ENCODE data around the gene HS6ST2.

The HS6ST2 gene

DNA sequence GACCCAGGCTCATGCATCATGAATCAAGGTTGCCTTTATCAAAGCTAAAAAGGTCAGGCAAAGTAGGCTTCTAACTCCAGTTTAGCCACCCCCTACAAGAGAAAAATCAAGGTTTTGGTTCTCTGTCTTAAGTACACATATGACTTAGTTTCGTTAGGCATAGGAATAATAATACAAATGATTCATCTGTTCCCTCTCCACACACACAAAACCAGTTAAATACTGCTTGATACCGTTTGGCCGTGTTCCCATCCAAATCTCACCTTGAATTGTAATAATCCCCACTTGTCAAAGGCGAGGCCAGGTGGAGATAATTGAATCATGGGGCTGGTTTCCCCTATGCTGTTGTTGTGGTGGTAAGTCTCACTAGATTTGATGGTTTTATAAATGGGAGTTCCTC, 226.2 kb downstream of the HS6ST2 start:
- Histone ChIP-seq H3K9ac (ENCODE audit: low read depth in 1 of 2, low read length in 2 of 2) (no peak overlapping the region), H3K4me1 (ENCODE audit: control insufficient read depth in 1 of 2, insufficient read depth in 2 of 2, low read length in 2 of 2) (no peaks in the 10 kb centered on the region), H3K4me3 (ENCODE audit: low read depth in 1 of 2, low read length in 2 of 2) (no peak overlapping the region), H3K36me3 (ENCODE audit: control insufficient read depth in 1 of 2, insufficient read depth in 2 of 2, low read length in 2 of 2) (no peaks in the 10 kb centered on the region), H3K27ac (ENCODE audit: low read depth, low read length) (no peak overlapping the region), H3K27me3 (ENCODE audit: control insufficient read depth in 1 of 2, insufficient read depth in 2 of 2, low read length in 2 of 2) (no peaks in the 10 kb centered on the region), H3K9me3 (ENCODE audit: control insufficient read depth in 1 of 2, low read length in 2 of 2) (no peaks in the 10 kb centered on the region)

GRCh38 chrX:132730726-132731125, 227.7 kb downstream of the HS6ST2 start:
- Histone ChIP-seq H3K9ac (ENCODE audit: low read depth in 1 of 2, low read length in 2 of 2) (no peak overlapping the region), H3K4me3 (ENCODE audit: low read depth in 1 of 2, low read length in 2 of 2) (no peak overlapping the region), H3K27me3 (ENCODE audit: control insufficient read depth in 1 of 2, insufficient read depth in 2 of 2, low read length in 2 of 2) (no peaks in the 10 kb centered on the region), H3K36me3 (ENCODE audit: control insufficient read depth in 1 of 2, insufficient read depth in 2 of 2, low read length in 2 of 2) (no peaks in the 10 kb centered on the region), H3K9me3 (ENCODE audit: control insufficient read depth in 1 of 2, low read length in 2 of 2) (no peaks in the 10 kb centered on the region), H3K4me1 (ENCODE audit: control insufficient read depth in 1 of 2, insufficient read depth in 2 of 2, low read length in 2 of 2) (no peaks in the 10 kb centered on the region), H3K27ac (ENCODE audit: low read depth, low read length) (no peak overlapping the region)

DNA sequence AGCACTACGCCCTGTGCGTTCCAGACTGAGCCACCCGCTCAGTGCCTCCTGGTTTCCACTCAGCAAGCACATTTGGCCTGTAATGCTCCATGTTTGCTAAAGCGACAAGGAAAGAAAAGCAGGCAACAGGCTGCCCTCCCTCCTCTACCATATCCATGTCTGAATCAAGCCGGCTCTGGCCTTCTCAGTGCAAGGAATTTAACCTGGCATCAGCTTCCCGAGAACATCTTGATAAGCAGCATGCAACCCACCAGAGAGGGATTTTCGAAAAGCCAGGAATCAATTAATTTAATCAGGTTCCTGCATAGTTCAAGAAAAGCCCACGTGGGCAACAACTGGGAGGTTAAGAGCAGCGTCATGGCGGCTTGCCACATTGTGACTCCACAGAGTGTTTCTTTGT, 228.2 kb downstream of the HS6ST2 start:
- Histone ChIP-seq H3K9ac (ENCODE audit: low read depth in 1 of 2, low read length in 2 of 2) (no peak overlapping the region), H3K27ac (ENCODE audit: low read depth, low read length) (no peak overlapping the region), H3K27me3 (ENCODE audit: control insufficient read depth in 1 of 2, insufficient read depth in 2 of 2, low read length in 2 of 2) (no peaks in the 10 kb centered on the region), H3K9me3 (ENCODE audit: control insufficient read depth in 1 of 2, low read length in 2 of 2) (no peaks in the 10 kb centered on the region), H3K4me1 (ENCODE audit: control insufficient read depth in 1 of 2, insufficient read depth in 2 of 2, low read length in 2 of 2) (no peaks in the 10 kb centered on the region), H3K4me3 (ENCODE audit: low read depth in 1 of 2, low read length in 2 of 2) (no peak overlapping the region), H3K36me3 (ENCODE audit: control insufficient read depth in 1 of 2, insufficient read depth in 2 of 2, low read length in 2 of 2) (no peaks in the 10 kb centered on the region)

DNA sequence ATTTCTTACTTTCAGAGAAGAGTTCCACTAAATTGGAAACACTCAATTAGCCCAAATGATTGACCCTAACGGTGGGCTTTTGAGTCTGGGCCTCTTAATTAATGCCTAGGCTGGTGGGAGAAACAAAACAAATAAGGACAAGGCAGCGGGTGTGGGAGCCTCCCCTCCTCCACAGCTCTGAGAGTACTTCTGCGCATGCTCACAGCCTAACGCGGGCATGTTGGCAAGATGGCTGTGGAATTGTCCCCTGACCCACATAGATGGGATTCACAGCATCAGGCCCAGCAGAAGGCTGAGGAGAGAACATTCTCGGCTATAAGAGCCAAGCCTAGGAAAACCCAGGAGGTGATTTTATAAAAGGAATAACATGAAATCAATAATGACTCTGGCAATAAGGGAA, 230.1 kb downstream of the HS6ST2 start:
- H3K27me3 ChIP-seq (ENCODE audit: control insufficient read depth in 1 of 2, insufficient read depth in 2 of 2, low read length in 2 of 2) = no peaks in the 10 kb centered on the region
- no peaks in the 10 kb centered on the region for H3K4me1 ChIP-seq (ENCODE audit: control insufficient read depth in 1 of 2, insufficient read depth in 2 of 2, low read length in 2 of 2)
- H3K27ac ChIP-seq (ENCODE audit: low read depth, low read length) = no peak overlapping the region
- H3K9ac ChIP-seq (ENCODE audit: low read depth in 1 of 2, low read length in 2 of 2) = no peak overlapping the region
- no peak overlapping the region for H3K4me3 ChIP-seq (ENCODE audit: low read depth in 1 of 2, low read length in 2 of 2)
- no peaks in the 10 kb centered on the region for H3K9me3 ChIP-seq (ENCODE audit: control insufficient read depth in 1 of 2, low read length in 2 of 2)
- no peaks in the 10 kb centered on the region for H3K36me3 ChIP-seq (ENCODE audit: control insufficient read depth in 1 of 2, insufficient read depth in 2 of 2, low read length in 2 of 2)

- Histone ChIP-seq H3K4me3 (ENCODE audit: low read depth in 1 of 2, low read length in 2 of 2) (no peak overlapping the region), H3K9me3 (ENCODE audit: control insufficient read depth in 1 of 2, low read length in 2 of 2) (no peaks in the 10 kb centered on the region), H3K9ac (ENCODE audit: low read depth in 1 of 2, low read length in 2 of 2) (no peak overlapping the region), H3K36me3 (ENCODE audit: control insufficient read depth in 1 of 2, insufficient read depth in 2 of 2, low read length in 2 of 2) (no peaks in the 10 kb centered on the region), H3K27ac (ENCODE audit: low read depth, low read length) (no peak overlapping the region), H3K4me1 (ENCODE audit: control insufficient read depth in 1 of 2, insufficient read depth in 2 of 2, low read length in 2 of 2) (no peaks in the 10 kb centered on the region), H3K27me3 (ENCODE audit: control insufficient read depth in 1 of 2, insufficient read depth in 2 of 2, low read length in 2 of 2) (no peaks in the 10 kb centered on the region)
Measured at GRCh38 chrX:132718431-132718958, 239.9 kb downstream of the HS6ST2 start.

- Histone ChIP-seq H3K27me3 (ENCODE audit: control insufficient read depth in 1 of 2, insufficient read depth in 2 of 2, low read length in 2 of 2) (no peaks in the 10 kb centered on the region), H3K4me1 (ENCODE audit: control insufficient read depth in 1 of 2, insufficient read depth in 2 of 2, low read length in 2 of 2) (no peaks in the 10 kb centered on the region), H3K9ac (ENCODE audit: low read depth in 1 of 2, low read length in 2 of 2) (no peak overlapping the region), H3K36me3 (ENCODE audit: control insufficient read depth in 1 of 2, insufficient read depth in 2 of 2, low read length in 2 of 2) (no peaks in the 10 kb centered on the region), H3K9me3 (ENCODE audit: control insufficient read depth in 1 of 2, low read length in 2 of 2) (no peaks in the 10 kb centered on the region), H3K4me3 (ENCODE audit: low read depth in 1 of 2, low read length in 2 of 2) (no peak overlapping the region), H3K27ac (ENCODE audit: low read depth, low read length) (no peak overlapping the region)
Measured at GRCh38 chrX:132716006-132716405, 242.4 kb downstream of the HS6ST2 start.

- Histone ChIP-seq H3K9me3 (ENCODE audit: control insufficient read depth in 1 of 2, low read length in 2 of 2) (no peaks in the 10 kb centered on the region), H3K9ac (ENCODE audit: low read depth in 1 of 2, low read length in 2 of 2) (no peak overlapping the region), H3K4me3 (ENCODE audit: low read depth in 1 of 2, low read length in 2 of 2) (no peak overlapping the region), H3K27me3 (ENCODE audit: control insufficient read depth in 1 of 2, insufficient read depth in 2 of 2, low read length in 2 of 2) (no peaks in the 10 kb centered on the region), H3K4me1 (ENCODE audit: control insufficient read depth in 1 of 2, insufficient read depth in 2 of 2, low read length in 2 of 2) (no peaks in the 10 kb centered on the region), H3K27ac (ENCODE audit: low read depth, low read length) (no peak overlapping the region), H3K36me3 (ENCODE audit: control insufficient read depth in 1 of 2, insufficient read depth in 2 of 2, low read length in 2 of 2) (no peaks in the 10 kb centered on the region)
Measured at GRCh38 chrX:132714913-132715312, 243.5 kb downstream of the HS6ST2 start.

- Histone ChIP-seq H3K4me3 (ENCODE audit: low read depth in 1 of 2, low read length in 2 of 2) (no peak overlapping the region), H3K9ac (ENCODE audit: low read depth in 1 of 2, low read length in 2 of 2) (no peak overlapping the region), H3K27me3 (ENCODE audit: control insufficient read depth in 1 of 2, insufficient read depth in 2 of 2, low read length in 2 of 2) (no peaks in the 10 kb centered on the region), H3K9me3 (ENCODE audit: control insufficient read depth in 1 of 2, low read length in 2 of 2) (no peaks in the 10 kb centered on the region), H3K36me3 (ENCODE audit: control insufficient read depth in 1 of 2, insufficient read depth in 2 of 2, low read length in 2 of 2) (no peaks in the 10 kb centered on the region), H3K27ac (ENCODE audit: low read depth, low read length) (no peak overlapping the region), H3K4me1 (ENCODE audit: control insufficient read depth in 1 of 2, insufficient read depth in 2 of 2, low read length in 2 of 2) (no peaks in the 10 kb centered on the region)
Measured at GRCh38 chrX:132712350-132712749, 246.1 kb downstream of the HS6ST2 start.

GRCh38 chrX:132710656-132711155, 247.7 kb downstream of the HS6ST2 start:
- Histone ChIP-seq H3K27ac (ENCODE audit: low read depth, low read length) (no peak overlapping the region), H3K9me3 (ENCODE audit: control insufficient read depth in 1 of 2, low read length in 2 of 2) (no peaks in the 10 kb centered on the region), H3K27me3 (ENCODE audit: control insufficient read depth in 1 of 2, insufficient read depth in 2 of 2, low read length in 2 of 2) (no peaks in the 10 kb centered on the region), H3K9ac (ENCODE audit: low read depth in 1 of 2, low read length in 2 of 2) (no peak overlapping the region), H3K4me3 (ENCODE audit: low read depth in 1 of 2, low read length in 2 of 2) (no peak overlapping the region), H3K36me3 (ENCODE audit: control insufficient read depth in 1 of 2, insufficient read depth in 2 of 2, low read length in 2 of 2) (no peaks in the 10 kb centered on the region), H3K4me1 (ENCODE audit: control insufficient read depth in 1 of 2, insufficient read depth in 2 of 2, low read length in 2 of 2) (no peaks in the 10 kb centered on the region)

GRCh38 chrX:132708529-132708928, 249.9 kb downstream of the HS6ST2 start:
- no peak overlapping the region for H3K9ac ChIP-seq (ENCODE audit: low read depth in 1 of 2, low read length in 2 of 2)
- H3K27me3 ChIP-seq (ENCODE audit: control insufficient read depth in 1 of 2, insufficient read depth in 2 of 2, low read length in 2 of 2) = no peaks in the 10 kb centered on the region
- H3K4me1 ChIP-seq (ENCODE audit: control insufficient read depth in 1 of 2, insufficient read depth in 2 of 2, low read length in 2 of 2) = no peaks in the 10 kb centered on the region
- H3K9me3 ChIP-seq (ENCODE audit: control insufficient read depth in 1 of 2, low read length in 2 of 2) = no peaks in the 10 kb centered on the region
- no peak overlapping the region for H3K27ac ChIP-seq (ENCODE audit: low read depth, low read length)
- no peak overlapping the region for H3K4me3 ChIP-seq (ENCODE audit: low read depth in 1 of 2, low read length in 2 of 2)
- H3K36me3 ChIP-seq (ENCODE audit: control insufficient read depth in 1 of 2, insufficient read depth in 2 of 2, low read length in 2 of 2) = no peaks in the 10 kb centered on the region

DNA sequence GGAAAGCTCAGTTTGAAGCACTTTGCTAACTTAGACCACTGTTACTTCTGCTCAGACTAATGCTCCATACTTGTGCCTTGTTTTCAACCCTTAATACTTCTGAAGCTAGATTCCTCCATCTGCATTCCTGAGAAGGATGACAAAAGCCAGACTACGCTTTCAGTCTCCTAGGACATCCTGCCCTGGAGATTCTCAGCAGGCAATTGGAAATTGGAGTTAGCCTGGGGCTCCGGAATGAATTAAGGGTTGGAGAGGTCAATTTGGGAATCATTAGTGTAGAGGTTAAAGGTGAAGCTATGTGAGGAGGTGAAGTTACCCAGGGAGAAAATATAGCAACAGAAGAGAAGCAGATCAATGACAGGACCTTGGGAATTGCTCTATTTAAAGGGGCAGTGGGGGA, 253.7 kb downstream of the HS6ST2 start:
- Histone ChIP-seq H3K9me3 (ENCODE audit: control insufficient read depth in 1 of 2, low read length in 2 of 2) (no peaks in the 10 kb centered on the region), H3K27me3 (ENCODE audit: control insufficient read depth in 1 of 2, insufficient read depth in 2 of 2, low read length in 2 of 2) (no peaks in the 10 kb centered on the region), H3K36me3 (ENCODE audit: control insufficient read depth in 1 of 2, insufficient read depth in 2 of 2, low read length in 2 of 2) (no peaks in the 10 kb centered on the region), H3K9ac (ENCODE audit: low read depth in 1 of 2, low read length in 2 of 2) (no peak overlapping the region), H3K4me3 (ENCODE audit: low read depth in 1 of 2, low read length in 2 of 2) (no peak overlapping the region), H3K27ac (ENCODE audit: low read depth, low read length) (no peak overlapping the region), H3K4me1 (ENCODE audit: control insufficient read depth in 1 of 2, insufficient read depth in 2 of 2, low read length in 2 of 2) (no peaks in the 10 kb centered on the region)
